Mononuclear cell (primary cell): Measurements from ENCODE around the gene PLOD1. TPM values are rescaled to one million over a fixed set of nuclear protein-coding genes. Genes with fewer than 3 reads are reported as not detected.
"Not testable (repeated sequence)": the region's sequence is repeated elsewhere in the genome, so short reads cannot be mapped to it uniquely, and the experiment has no call there.

Experiments
- H3K27me3 ChIP-seq: 2 replicates; pipeline ENCODE4 v1.6.0; 2011; ENCODE audit warnings: low read length, control low read depth; ENCODE audit not compliant: insufficient read depth
- H3K4me1 ChIP-seq: 2 replicates; pipeline ENCODE4 v1.5.1; 2011; ENCODE audit warnings: mild to moderate bottlenecking, low read length, control low read depth; ENCODE audit not compliant: insufficient read depth
- H3K4me3 ChIP-seq: 2 replicates; pipeline ENCODE4 v1.5.1; 2011; ENCODE audit warnings: mild to moderate bottlenecking, low read length, moderate library complexity
- H3K9me3 ChIP-seq: 2 replicates; pipeline ENCODE4 v1.5.1; 2011; ENCODE audit warnings: low read depth, mild to moderate bottlenecking, control low read depth, low read length
- total RNA-seq: library from RNA; depleted of rRNA; stranded (reverse); fragments of >200 nt; gene quantifications from one replicate; pipeline ENCODE4 v1.2.3, GENCODE V29; 2012

PLOD1 gene
- total RNA-seq, 1 donor: 21.8 TPM

- Histone ChIP-seq H3K4me1 (peaks cover 17% of the 10 kb centered on the region), H3K9me3 (no peaks in the 10 kb centered on the region), H3K27me3 (peaks cover 10% of the 10 kb centered on the region), H3K4me3 (no peak overlapping the region)
These were observed 29.5 kb upstream of the PLOD1 start for GRCh38 chr1:11904978-11905377.

DNA sequence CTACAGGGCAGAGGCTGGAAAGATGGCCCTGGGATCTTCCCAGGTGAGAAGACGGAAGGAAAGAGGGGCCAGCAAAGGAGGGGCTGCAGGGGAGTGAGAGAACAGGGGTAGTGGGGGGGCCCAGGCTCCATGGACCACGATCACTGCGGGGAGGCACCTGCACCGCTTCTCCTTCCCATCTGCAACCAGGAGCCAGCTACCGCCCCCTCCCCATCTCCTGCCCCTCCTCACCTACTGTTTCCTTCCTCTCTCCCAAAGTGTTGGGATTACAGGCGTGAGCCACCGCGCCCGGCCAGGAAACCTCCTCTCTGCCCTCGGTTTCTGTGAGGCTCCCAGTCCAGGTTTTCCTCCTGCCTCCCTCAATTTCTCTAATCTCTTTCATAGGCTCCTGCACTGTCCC, 27.6 kb upstream of the PLOD1 start:
- Histone ChIP-seq H3K4me3 (no peak overlapping the region), H3K4me1 (peaks cover 17% of the 10 kb centered on the region), H3K9me3 (no peaks in the 10 kb centered on the region), H3K27me3 (peaks cover 3% of the 10 kb centered on the region)

- Histone ChIP-seq H3K9me3 (no peaks in the 10 kb centered on the region), H3K4me3 (peak overlapping the region; percentile 66), H3K4me1 (peaks cover 17% of the 10 kb centered on the region), H3K27me3 (no peaks in the 10 kb centered on the region)
These were observed 27.0 kb upstream of the PLOD1 start for GRCh38 chr1:11907275-11908094.

DNA sequence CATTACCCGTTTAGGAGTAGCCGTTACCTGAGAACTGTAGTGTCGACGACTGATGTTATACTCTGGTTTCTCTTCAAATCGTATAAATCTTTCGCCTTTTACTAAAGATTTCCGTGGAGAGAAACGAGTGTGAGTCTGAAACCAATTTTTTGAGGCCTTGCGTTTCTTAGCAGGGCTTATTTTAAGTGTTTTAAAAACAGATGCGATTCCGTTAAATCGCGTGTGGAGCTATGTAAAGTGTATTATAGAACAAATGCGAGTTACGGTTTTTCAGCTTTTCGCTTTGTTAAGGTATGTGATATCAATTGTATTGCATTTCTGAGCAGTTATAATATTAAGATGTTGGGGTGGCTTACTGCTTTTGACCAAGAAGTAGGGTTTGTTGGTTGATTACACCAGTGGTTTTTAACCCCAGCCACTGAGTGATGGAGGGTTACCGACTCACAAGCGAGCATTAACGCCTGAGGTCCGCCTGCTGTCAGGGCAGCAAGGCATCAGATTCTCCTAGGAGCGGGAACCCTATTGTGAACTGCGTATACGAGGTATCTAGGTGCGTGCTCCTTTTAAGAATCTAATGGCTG, 26.3 kb upstream of the PLOD1 start:
- no peaks in the 10 kb centered on the region for H3K27me3 ChIP-seq
- peaks cover 17% of the 10 kb centered on the region for H3K4me1 ChIP-seq
- H3K4me3 ChIP-seq: peak overlapping the region; percentile 66
- no peaks in the 10 kb centered on the region for H3K9me3 ChIP-seq

GRCh38 chr1:11910914-11911228, 23.6 kb upstream of the PLOD1 start:
- H3K27me3 ChIP-seq, H3K4me3 ChIP-seq, H3K9me3 ChIP-seq: not testable (repeated sequence)
- H3K4me1 ChIP-seq: peaks cover 13% of the 10 kb centered on the region

DNA sequence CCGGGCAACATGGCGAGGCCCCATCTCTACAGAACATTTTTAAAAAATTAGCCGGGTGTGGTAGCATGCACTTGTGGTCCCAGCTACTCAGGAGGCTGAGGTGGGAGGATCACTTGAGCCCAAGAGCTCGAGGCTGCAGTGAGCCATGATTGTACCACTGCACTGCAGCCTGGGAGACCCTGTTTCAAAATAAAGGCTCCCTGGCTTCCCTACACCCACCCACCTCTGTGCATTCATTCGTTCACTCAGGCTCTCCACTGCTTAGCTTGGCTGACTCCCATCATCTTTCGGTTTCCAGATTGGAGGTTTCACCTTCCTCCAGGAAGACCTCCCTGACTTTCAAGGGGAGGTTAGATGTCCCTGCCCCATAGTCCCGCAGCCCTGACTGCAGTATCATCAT, 22.5 kb upstream of the PLOD1 start:
- no peaks in the 10 kb centered on the region for H3K27me3 ChIP-seq
- H3K9me3 ChIP-seq: no peaks in the 10 kb centered on the region
- peaks cover 10% of the 10 kb centered on the region for H3K4me1 ChIP-seq
- no peak overlapping the region for H3K4me3 ChIP-seq

- H3K9me3 ChIP-seq, H3K4me1 ChIP-seq, H3K4me3 ChIP-seq, H3K27me3 ChIP-seq: not testable (repeated sequence)
These were observed 21.9 kb upstream of the PLOD1 start for GRCh38 chr1:11912482-11913216.

- Histone ChIP-seq H3K27me3 (no peaks in the 10 kb centered on the region), H3K4me3 (no peak overlapping the region), H3K9me3 (no peaks in the 10 kb centered on the region), H3K4me1 (peaks cover 4% of the 10 kb centered on the region)
These were observed 21.2 kb upstream of the PLOD1 start for GRCh38 chr1:11913291-11913690.

GRCh38 chr1:11914024-11914423, 20.5 kb upstream of the PLOD1 start:
- Histone ChIP-seq H3K9me3 (no peaks in the 10 kb centered on the region), H3K27me3 (no peaks in the 10 kb centered on the region), H3K4me1 (peaks cover 3% of the 10 kb centered on the region), H3K4me3 (no peak overlapping the region)

DNA sequence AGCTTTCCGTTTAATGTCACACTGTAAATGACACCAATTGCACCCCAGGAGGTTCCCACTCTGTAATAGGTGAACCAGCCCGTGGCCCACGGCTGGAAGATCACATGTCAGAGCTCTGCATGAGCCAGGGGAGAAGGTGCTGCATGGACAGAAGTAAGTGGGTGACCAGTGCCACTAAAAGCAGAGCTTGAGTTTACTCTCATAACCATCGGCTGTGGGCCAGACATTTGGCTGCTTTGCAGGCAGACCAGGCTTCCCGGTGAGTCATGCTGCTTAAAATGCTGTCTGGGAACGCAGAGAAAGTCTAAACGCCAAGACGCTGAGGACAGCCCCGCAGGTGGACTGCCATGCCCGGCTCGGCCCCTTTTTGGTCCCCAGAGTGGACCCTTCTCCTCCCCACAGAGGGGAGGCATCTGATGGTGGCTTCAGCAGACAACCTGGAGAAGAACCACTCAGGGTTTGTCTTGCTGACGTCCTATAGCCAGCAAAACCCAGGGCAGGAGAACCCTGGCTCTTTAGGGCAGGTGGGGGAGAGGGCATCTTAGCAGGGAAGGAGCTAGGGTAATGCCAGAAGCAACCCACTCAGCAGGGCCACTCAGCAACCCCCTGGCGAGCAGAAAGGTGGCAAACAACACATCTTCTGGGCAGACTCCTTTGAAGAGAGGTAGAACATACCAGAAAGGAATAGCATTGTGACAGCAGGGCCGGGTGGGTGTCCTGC, 15.6 kb upstream of the PLOD1 start:
- H3K4me3 ChIP-seq: no peak overlapping the region
- H3K9me3 ChIP-seq: no peaks in the 10 kb centered on the region
- no peaks in the 10 kb centered on the region for H3K27me3 ChIP-seq
- peaks cover 20% of the 10 kb centered on the region for H3K4me1 ChIP-seq

DNA sequence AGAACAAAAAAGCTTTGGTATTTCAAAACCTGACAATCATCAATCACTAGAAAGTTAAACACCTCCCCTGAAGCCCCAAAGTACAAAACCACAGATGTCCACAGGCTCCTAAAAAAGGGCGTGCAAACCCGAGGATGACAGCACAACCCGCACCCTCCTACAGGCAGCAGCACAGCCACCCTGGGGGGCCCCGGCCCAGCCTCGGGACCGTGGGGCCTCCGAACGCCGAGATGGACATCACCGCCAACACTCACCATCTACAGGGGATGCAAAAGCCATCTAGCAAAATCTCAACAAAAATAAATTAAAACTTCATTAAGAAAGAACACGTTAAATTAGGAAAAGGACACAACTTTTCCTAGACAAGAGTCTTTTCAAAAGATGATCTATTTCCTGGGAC, 14.9 kb upstream of the PLOD1 start:
- H3K9me3 ChIP-seq: no peaks in the 10 kb centered on the region
- no peaks in the 10 kb centered on the region for H3K27me3 ChIP-seq
- no peak overlapping the region for H3K4me3 ChIP-seq
- H3K4me1 ChIP-seq: peaks cover 27% of the 10 kb centered on the region

DNA sequence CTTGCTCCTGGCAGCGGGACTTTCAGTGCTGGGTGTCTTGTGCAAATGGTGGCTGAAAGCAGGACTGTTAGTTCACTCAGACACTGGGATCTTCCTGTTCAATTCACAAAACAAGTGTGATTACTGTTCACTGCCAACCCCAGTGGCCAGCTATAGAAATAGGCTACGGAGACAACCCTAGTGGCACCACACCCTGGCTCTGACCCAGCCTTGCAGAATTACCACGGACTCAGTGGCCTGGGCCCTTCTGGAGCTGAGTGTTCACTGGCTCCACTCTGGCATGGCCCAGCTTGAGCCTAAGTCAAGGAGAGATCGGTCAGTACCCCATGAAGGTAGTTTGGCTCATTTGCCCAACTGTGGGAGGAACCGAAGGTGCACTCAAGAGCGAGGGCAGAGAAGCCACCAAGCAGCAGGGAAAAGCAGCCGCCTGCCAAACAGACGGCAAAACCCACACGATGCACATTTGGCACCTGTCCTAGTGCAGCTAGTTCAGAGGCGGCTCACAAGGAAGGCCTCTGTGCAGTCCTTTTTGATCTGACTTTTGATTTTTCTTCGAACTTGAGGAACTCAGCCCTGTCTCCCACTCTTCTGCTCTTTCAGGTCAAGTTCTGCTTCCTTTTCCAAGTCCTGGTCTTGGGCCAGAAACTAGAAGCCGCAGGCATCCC, 14.1 kb upstream of the PLOD1 start:
- H3K4me1 ChIP-seq: peaks cover 33% of the 10 kb centered on the region
- H3K9me3 ChIP-seq: no peaks in the 10 kb centered on the region
- H3K27me3 ChIP-seq: no peaks in the 10 kb centered on the region
- H3K4me3 ChIP-seq: no peak overlapping the region

DNA sequence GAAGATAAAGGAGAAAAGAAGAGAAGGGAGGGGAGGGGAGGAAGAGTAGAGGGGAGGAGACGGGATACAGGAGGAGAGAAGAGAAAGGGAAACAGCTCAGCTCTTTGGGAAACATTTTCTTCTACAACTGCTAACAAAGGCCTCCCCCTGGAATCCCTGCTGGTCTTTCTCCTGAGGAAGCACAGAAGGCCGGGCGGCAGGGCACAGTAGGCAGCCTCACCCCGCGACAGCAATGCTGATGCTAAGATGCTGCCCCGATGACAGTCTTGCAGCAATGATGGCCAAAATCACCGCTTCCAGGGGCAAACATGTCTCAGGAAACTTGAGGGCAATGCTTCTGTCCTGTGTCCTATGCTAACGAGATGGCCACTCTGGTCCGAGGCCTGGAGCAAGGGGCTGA, 13.5 kb upstream of the PLOD1 start:
- H3K4me3 ChIP-seq: no peak overlapping the region
- H3K4me1 ChIP-seq: peaks cover 33% of the 10 kb centered on the region
- no peaks in the 10 kb centered on the region for H3K27me3 ChIP-seq
- H3K9me3 ChIP-seq: no peaks in the 10 kb centered on the region

DNA sequence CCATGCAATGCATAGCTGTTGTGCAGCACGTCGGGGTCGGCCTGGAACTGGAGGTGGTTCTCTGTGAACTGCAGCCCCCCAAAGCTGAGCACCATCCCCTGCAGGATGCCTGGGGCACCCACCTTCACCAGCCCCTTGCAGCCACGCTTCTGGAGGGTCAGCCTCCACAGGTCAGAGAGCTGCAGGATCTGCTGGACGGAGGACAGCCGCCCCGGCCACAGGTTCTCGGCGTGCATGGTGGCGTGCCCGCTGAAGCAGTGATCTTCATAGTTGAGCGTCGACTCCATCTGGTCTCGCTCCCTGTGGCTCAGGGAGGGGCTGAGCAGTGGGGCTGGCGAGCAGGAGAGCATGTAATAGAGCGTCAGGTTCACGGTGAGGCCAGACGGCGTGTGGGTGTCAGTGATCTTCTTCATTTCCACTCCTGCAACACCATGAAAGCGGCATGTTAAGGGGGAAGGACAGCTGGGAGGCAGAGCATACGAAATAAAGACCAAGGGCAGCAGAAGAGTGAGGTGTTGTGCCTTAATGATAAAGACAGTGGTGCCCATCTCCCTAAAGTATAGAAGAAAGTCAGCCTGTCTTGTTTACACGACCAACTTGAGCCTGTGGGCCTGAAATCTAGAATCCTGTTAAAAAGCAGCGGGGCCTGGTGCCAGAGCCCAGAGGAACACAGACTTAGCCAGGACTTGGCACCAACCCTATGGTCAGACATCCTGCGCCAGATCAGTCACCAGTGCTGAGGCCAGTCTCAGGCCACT, 11.3 kb upstream of the PLOD1 start:
- Histone ChIP-seq H3K9me3 (no peaks in the 10 kb centered on the region), H3K27me3 (no peaks in the 10 kb centered on the region), H3K4me3 (no peak overlapping the region), H3K4me1 (peaks cover 42% of the 10 kb centered on the region)
